HG03039 (cell line): ENCODE data around the gene SGCA.
A peak's percentile ranks its signal among the peaks of the same experiment; 100 is the strongest.

Experiments
- ATAC-seq: cut with Tn5 transposase; IDR thresholded peaks from one replicate; pipeline ENCODE4 v1.9.1; 2021; ENCODE audit warnings: mild to moderate bottlenecking, moderate library complexity; ENCODE audit not compliant: unreplicated experiment

Gene SGCA

DNA sequence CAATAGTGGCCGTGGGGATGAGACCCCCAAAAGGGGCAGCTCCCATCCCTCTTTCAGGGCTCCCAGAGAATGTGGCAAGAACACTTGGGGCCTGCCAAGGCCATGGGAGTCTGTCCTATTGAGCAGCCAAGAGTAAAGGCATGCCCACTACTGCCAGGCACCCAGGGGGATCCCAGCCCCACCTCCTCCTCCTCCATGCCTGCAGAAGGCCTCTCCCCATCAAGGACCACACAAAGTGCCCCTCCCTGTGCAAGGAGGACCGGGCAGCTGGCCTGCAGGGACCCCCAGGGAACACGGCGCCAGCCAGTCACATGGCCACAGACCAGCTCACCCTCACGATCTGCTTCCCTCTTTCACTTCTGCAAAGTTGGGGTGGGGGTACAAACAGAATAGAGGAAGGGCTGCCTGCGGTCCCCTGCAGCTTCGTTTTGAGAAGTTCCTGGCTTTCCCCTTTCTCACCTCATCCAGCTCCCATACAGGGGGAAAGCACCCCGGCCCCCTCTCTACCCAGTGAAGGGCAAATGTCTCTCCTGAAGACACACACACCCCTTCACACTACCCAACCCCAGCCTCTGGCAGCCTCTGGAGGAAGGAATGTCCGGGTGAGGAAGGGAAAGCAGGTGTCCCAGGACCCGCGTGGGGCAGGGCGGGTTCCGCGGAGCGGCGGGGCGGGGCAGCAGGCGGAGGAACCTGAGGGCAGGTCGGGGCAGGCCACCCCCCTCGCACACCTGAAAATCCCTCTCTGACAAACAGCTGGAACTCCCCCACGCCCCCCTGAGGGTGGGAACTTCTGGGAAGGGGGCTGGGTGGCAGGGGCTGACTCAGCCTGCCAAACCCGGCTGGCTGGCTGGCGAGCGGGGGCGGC lies 17.3 kb upstream of the SGCA start:
- ATAC-seq, result no peak

DNA sequence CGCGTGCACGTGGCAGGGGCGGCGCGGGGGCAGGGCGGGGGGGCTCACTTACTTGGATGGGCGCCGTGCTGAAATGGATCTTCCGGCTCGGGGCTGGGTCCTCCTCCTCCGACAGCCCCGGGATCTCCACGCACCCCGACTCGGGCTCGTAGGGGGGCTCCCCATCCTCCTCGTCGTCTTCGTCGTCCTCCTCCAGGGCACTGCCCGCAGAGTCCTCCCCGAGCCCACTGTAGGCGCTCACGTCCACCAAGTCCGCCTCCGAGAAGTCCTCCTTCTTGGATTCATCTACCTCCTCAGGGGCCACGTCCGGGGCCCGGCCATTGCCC lies 16.8 kb upstream of the SGCA start:
- ATAC-seq, result no peak

DNA sequence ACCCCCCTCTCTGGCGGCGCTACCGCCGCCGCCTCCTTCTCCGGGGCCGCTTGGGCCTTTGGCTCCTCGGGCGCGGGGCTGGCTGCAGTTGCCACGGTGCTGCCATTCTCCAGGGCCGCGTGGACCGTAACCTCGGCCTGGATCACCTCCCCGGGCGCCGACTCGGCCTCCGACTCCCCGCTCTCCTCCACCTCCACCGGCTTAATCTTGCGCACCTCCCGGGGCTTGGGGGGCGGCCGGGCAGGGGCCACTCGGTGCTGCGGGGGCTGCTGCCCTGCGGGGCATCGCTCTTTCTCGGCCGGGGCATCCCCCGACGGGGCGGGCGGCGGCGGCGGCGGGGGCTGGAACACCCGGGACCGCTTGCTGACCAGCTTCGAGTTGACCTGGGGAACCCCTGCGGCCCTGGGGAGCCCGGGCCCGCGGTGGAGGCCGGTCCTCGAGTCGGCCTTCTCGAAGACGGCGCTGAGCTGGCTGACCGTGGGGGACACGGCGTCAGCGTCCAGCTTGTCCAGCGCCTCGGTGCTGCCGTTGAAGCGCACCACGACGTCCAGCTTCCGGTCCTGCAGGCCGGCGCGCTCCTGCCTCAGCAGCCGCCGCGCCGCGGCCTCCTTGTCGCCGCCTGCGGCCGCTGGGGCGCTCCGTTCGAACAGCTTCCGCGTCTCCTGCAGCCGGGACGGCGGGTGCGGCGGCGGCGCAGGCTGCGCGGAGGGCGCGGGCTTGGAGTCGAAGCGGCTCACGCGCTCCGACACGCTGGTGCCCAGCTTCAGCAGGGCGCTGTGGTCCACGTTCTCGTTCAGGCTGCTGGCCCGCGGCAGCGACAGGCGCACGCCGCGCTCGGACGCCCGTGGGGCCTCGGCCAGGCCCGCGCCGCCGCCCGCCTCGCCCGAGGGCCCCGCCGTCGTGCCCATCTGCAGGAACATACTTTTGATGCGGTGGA lies 16.1 kb upstream of the SGCA start:
- ATAC-seq, result no peak

DNA sequence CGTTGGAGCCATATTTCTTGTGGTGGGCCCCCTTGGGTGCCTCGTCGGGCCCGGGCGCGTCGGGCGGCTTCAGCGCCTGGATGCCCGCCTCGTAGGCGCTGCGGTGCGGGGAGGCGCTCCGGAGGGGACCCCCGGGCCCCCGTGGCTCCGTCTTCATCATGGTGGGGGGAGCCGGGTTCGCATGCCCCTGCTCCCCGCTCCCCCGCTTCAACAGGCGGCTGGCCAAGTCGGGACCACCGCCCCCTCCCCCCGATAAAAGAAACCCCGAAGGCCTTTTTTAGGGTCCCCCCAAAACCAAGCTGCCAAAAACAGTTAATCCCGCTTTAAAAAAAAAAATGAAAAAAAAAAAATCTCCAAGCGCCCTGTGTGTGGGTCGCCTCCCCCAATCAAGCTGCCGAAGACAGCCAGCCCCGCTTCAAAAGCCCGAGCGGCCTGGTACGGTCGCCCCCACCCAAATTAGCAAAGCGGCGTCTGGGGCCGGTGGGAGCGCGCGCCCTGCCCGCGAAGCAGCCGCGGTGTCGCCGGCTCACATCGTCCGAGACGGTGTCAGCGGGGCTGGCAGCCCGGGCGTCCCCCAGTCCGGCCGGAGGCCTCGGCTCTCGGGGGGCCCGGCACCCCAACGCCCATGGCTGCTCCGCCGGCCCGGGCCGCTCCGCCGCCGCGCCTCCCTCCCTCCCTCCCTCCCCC lies 15.3 kb upstream of the SGCA start, which contains the start of gene PPP1R9B:
Gene PPP1R9B (minus strand): TSS at position 324 of the 687 bp plus-strand sequence. CDS start 164 bp downstream, at position 160.
- ATAC-seq, result no peak

DNA sequence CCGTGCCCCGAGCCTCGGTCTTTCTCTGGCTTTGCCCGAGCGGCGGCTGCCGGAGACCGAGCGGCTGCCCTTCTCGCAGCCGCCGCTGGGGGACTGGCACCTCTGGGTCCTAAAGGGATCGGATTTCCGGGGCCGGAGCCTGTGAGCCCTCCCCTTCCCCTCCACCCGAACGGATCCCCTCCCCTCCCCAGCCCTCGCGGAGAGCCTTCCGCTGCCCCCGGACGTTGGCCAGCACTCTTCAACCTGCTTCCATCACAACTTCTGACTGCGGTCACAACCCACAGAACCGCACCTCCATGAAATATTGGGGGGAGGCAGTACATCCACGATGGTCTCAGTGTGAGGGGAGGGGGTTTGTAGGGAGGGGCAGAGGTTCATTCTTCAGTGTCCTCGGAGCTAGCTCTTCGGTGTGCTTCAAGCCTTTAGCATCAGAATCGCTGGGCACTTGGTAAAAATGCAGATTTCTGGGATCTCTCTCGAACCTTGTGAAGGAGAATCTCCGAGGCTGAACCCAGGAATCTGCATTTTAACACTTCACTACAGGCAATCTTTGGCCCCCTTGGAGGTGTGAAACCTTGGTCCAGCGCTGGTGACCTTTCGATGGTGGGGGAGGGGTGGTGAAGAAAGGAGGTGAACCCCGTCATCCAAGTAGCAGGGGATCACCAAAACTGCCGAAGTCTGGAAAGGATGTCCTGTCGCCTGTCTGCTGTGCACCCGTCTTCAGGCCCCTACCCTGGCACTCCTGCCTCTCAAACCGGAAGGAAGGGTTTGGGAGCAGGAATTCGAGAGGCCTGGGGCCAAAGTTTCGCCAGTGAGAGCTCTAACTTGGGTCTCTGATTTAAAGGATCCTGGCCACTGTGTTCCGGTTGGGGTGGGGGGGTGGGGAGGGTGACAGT lies 14.5 kb upstream of the SGCA start:
- ATAC-seq, result peak; percentile 35

- no peak for ATAC-seq
These were observed 13.8 kb upstream of the SGCA start for GRCh38 chr17:50151937-50152547.

DNA sequence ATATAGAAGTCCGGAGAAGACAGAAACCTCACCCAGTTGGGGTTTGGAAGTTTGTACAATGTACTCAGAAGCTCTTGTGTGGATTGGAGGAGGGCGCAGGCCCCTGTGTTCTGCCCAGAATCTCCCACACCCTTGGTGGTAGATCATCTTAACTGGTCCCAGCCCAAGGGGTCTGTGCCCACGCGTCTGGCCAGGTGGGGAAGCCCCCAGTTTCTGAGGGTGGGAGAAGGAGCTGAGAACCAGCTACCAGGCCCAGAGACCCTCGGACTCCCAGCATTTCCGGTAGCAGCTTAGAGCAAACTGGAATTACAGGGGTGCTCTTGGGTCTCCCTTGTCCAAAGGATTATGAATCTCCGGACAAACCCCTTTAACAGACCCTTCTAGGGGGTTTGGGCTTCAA lies 13.1 kb upstream of the SGCA start:
- ATAC-seq, result no peak

- no peak for ATAC-seq
These were observed 11.9 kb upstream of the SGCA start for GRCh38 chr17:50153650-50154575.

DNA sequence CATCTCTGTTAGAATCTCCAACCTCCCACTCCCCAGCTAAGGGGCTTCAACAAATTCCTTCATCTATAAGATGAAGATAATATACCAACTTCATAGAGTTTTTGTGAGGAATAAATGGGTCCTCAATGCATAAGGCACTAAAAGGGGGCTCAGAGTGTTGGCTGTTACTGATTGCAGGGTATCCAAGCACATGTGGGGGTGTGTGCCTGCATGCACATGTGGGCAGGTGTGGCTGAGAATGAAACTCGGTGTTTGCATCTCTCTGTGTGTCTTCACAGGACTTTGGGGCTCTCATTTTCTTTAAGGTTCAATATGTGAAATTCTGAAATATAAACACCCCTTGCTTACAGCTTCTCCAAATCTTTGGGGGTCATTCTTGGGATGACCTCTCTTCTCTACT lies 11.2 kb upstream of the SGCA start:
- ATAC-seq, result no peak

DNA sequence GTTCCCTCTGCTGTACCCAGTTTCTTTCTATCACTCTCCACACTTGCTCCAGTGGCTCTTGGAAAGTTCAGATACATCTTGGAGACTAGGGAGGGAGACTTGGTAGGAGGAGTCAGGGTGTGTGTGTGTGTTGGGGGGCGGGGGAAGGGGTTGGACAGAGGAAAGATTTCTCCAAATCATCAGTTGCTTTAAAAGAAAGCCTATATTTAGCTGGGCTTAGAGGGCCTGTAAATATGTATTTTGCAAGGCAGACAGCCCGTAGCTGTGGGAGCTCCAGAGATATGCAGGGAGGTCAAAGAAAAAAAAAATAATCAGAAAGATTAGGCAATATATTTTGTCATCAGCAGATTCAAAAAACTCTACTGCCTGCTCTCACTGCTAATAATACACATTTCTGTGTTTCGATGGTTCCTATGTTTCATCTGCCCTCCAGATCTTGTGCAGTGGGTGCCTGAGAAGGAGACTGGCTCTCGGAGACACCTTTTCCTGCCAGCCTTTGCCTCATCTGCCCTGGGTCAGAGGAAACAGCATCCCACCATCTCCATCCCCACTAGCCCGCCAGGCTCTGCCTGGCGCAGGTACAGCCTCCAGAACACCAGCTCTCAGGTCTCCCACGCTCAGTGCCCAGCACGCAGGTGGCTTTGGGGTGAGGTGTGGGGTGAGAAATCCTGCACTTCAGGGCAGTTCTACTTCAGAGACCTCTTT lies 10.5 kb upstream of the SGCA start:
- no peak for ATAC-seq

DNA sequence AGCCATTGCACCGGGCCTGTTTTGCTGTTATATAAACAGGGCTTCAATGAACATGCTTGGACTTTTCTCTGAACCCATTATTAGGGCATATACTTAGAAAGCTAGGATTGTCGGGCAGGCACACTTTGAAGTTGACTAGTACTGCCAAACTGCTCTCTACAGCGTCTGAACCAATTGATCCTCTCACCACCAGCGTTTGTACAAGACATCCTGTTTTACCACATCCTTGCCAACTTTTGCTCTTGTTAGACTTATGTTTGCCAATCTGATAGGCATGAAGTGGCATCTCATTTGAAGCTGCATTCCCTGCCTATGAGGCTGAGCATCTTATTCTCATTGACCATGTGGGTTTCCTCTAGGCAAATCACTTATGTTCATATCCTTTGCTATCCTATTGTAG lies 7.9 kb upstream of the SGCA start:
- ATAC-seq, result no peak

DNA sequence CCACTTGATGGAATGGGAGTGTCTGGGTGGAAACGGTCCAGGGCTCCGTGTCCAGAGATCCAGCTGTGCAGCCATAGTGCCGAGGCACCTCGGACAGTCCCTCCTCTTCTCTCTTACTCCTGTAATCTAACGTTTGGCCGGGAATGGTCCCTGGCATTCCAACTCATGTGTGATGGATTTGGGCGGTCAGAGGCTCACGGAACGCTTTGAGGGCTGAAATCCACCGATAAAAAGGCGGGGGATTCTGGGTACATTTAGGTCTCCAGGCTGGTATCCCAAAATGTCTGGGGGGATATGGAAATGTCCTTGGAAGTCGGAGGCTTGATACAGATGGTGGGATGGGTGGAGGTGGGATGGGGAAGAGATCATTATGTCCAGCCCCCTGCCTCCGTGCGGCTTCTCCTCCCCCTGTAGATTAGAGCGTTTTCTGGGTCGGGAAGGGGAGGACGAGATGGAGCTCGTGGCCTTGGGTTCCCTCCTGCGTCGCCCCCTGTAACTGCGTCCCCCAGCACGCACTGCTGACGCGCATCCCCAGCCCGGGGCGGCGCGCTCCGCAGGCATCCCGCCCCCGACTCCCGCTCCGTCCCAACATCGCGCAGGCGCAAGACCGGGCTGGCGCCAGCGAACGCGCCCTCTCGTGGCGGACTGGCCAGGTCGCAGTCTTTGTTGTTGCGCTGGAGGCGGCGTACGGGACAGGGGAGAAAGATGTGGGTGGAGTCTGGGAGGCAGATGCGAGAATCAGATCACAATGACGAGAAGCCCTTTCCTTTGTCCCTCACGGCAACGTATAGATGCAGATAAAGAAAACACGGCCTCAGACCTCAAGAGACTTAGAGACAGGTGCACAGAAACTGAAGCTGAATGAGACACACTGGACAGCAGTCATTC lies 4.5 kb upstream of the SGCA start:
- ATAC-seq, result peak; percentile 68

- ATAC-seq, result no peak
These were observed 3.9 kb upstream of the SGCA start for GRCh38 chr17:50161911-50162288.

DNA sequence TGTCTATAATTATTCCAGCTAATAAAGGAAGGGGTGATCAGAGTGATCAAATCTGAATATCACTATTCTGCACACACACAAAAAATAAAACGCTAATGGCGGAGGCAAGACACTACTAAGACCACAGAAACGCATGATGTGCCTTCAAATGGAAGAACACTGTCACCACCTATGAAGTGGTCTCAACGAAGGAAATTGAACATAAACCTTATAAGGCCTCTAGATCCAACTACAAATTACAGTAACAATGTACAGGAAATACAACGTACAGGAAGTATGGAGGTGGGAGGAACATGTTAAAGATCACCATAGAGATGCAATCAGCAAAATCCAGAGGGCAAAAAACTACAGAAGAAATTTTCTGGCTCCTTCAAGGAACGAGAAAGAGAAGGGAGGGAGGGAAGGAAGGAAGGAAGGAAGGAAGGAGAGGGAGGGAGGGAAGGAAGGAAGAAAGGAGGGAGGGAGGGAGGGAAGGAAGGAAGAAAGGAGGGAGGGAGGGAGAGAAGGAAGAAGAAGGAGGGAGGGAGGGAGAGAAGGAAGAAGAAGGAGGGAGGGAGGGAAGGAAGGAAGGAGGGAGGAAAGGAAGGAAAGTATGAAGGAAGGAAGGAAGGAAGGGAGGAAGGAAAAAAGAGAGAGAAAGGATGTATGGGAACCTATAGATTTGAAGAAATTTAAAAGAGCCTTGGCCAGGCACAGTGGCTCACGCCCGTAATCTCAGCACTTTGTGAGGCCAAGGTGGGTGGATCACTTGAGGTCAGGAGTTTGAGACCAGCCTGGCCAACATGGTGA lies 3.1 kb upstream of the SGCA start:
- no peak for ATAC-seq

DNA sequence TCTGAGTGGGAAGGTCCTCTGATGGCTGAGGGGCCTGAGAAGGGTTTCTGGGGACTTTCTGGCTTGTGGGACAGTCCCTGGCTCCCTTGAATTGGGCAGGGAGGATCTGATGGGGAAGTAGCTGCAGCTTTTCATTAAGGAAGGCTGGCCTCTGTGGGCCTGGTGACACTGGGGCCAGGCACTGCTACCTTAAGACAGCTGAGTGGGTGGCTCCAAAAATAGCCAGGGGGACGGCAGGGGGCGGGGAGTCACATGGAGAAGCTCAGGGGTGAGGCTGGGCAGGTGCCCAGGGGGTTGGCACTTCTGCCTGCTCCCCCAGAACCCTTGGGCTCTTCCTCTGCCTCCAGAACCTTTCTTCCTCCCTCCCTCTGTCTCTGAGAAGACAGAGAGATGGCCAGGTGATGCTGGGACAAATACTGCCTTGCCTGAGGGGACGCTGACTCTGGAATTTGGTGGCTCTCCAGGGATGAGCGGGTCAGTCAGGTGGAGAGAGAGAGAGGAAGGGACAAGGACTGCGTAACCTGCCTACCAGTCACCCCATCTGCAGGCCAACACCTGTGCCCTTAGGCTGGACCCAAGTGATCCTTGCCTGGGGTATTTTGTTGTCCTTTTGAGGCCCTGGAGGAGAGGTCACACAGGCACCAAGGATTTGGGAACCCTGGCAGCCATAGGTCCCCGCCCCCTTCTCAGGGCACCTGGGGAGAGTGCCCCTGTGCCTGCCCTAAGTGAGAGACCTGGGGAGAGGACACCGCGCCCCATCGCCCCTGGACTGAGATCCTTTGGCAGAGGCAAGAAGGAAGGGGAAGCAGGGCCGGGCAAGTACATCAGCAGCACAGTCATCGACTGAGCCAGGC lies 1.7 kb upstream of the SGCA start:
- ATAC-seq, result no peak

DNA sequence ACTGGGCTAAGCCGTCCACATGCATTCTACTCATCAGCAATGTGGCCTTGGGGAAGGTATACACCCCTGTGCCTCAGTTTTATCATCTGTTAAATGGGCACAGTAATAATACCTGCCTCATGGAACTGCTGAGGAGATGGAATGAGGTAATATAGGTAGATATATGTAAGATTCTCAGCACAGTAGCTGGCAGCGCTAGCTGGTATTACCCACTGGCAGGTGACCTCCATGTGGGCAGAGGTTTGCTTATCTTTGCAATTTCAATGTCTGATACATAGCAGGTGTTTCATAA lies 1.2 kb upstream of the SGCA start:
- ATAC-seq, result no peak
